Globus pallidus (tissue), 1 donor: ENCODE data around the gene BPIFB6.

ENCODE experiments used
- DNase-seq: peaks from one replicate; pipeline ENCODE4 v3.0.0-alpha.2; 2015; ENCODE audit warnings: low spot score

The BPIFB6 gene

GRCh38 chr20:33091693-33092092, 60.2 kb downstream of the BPIFB6 start:
- no peak for DNase-seq

- no peak for DNase-seq
These were observed 60.9 kb downstream of the BPIFB6 start for GRCh38 chr20:33092361-33092760.

GRCh38 chr20:33093074-33093473, 61.6 kb downstream of the BPIFB6 start:
- no peak for DNase-seq

GRCh38 chr20:33093582-33093981, 62.1 kb downstream of the BPIFB6 start:
- no peak for DNase-seq
